Stimulated activated memory B cell treated with anti-CD40 and anti-IgM and Interleukin-4, amounts not matched to agents 10 μg/mL and 1 μg/mL and 100 μg/mL, for 72 hours (primary cell): ENCODE measurements around the gene CREB5.

Experiments
- ATAC-seq: fragments of 150-1000 bp; cut with Tn5 transposase; 2 replicates; pipeline ENCODE4 v1.10.0; 2021
- H3K27ac Mint-ChIP-seq: one replicate; pipeline ENCODE4 v1.8.0; 2022; ENCODE audit warnings: mild to moderate bottlenecking, mixed read lengths
- H3K27me3 Mint-ChIP-seq: one replicate; pipeline ENCODE4 v1.8.0; 2022; ENCODE audit warnings: mixed read lengths
- H3K36me3 Mint-ChIP-seq: one replicate; pipeline ENCODE4 v1.8.0; 2022; ENCODE audit warnings: mixed read lengths
- H3K4me1 Mint-ChIP-seq: one replicate; pipeline ENCODE4 v1.8.0; 2022; ENCODE audit warnings: mixed read lengths
- H3K4me3 Mint-ChIP-seq: one replicate; pipeline ENCODE4 v1.8.0; 2022; ENCODE audit warnings: mild to moderate bottlenecking, moderate library complexity, mixed read lengths
- H3K9me3 Mint-ChIP-seq: one replicate; pipeline ENCODE4 v1.8.0; 2022; ENCODE audit warnings: mixed read lengths

CREB5 gene

GRCh38 chr7:28571405-28571804, 159.1 kb downstream of the CREB5 start:
- H3K36me3 Mint-ChIP-seq = no peaks in the 10 kb centered on the region
- no peak overlapping the region for H3K27ac Mint-ChIP-seq
- peaks cover 27% of the 10 kb centered on the region for H3K4me1 Mint-ChIP-seq
- no peak overlapping the region for H3K4me3 Mint-ChIP-seq
- ATAC-seq = no peak
- peaks cover 29% of the 10 kb centered on the region for H3K27me3 Mint-ChIP-seq
- H3K9me3 Mint-ChIP-seq = no peaks in the 10 kb centered on the region

GRCh38 chr7:28572321-28573058, 160.2 kb downstream of the CREB5 start:
- peaks cover 29% of the 10 kb centered on the region for H3K27me3 Mint-ChIP-seq
- H3K36me3 Mint-ChIP-seq = no peaks in the 10 kb centered on the region
- H3K4me3 Mint-ChIP-seq = no peak overlapping the region
- no peaks in the 10 kb centered on the region for H3K9me3 Mint-ChIP-seq
- peaks cover 27% of the 10 kb centered on the region for H3K4me1 Mint-ChIP-seq
- no peak overlapping the region for H3K27ac Mint-ChIP-seq
- no peak for ATAC-seq

GRCh38 chr7:28573059-28573553, 160.8 kb downstream of the CREB5 start:
- peak; percentile 69 for ATAC-seq
- no peak overlapping the region for H3K4me3 Mint-ChIP-seq

GRCh38 chr7:28573651-28574301, 161.5 kb downstream of the CREB5 start:
- ATAC-seq = no peak
- Mint-ChIP-seq H3K9me3 (no peaks in the 10 kb centered on the region), H3K36me3 (no peaks in the 10 kb centered on the region), H3K4me3 (no peak overlapping the region), H3K4me1 (peaks cover 27% of the 10 kb centered on the region), H3K27me3 (peaks cover 29% of the 10 kb centered on the region), H3K27ac (no peak overlapping the region)

More at GRCh38 chr7:28573059-28573553, 160.8 kb downstream of the CREB5 start:
- H3K4me1 Mint-ChIP-seq = peaks cover 27% of the 10 kb centered on the region
- H3K27me3 Mint-ChIP-seq = peaks cover 29% of the 10 kb centered on the region
- no peaks in the 10 kb centered on the region for H3K36me3 Mint-ChIP-seq
- H3K27ac Mint-ChIP-seq = no peak overlapping the region
- H3K9me3 Mint-ChIP-seq = no peaks in the 10 kb centered on the region

GRCh38 chr7:28575241-28575643, 162.9 kb downstream of the CREB5 start:
- Mint-ChIP-seq H3K27me3 (peaks cover 29% of the 10 kb centered on the region), H3K36me3 (no peaks in the 10 kb centered on the region), H3K9me3 (no peaks in the 10 kb centered on the region), H3K4me3 (no peak overlapping the region), H3K27ac (no peak overlapping the region), H3K4me1 (peaks cover 23% of the 10 kb centered on the region)
- no peak for ATAC-seq

GRCh38 chr7:28576656-28577055, 164.3 kb downstream of the CREB5 start:
- peaks cover 30% of the 10 kb centered on the region for H3K27me3 Mint-ChIP-seq
- H3K36me3 Mint-ChIP-seq = no peaks in the 10 kb centered on the region
- H3K27ac Mint-ChIP-seq = no peak overlapping the region
- no peak overlapping the region for H3K4me3 Mint-ChIP-seq
- peaks cover 17% of the 10 kb centered on the region for H3K4me1 Mint-ChIP-seq
- H3K9me3 Mint-ChIP-seq = no peaks in the 10 kb centered on the region
- no peak for ATAC-seq

- no peak overlapping the region for H3K27ac Mint-ChIP-seq
- H3K4me1 Mint-ChIP-seq = no peaks in the 10 kb centered on the region
- H3K4me3 Mint-ChIP-seq = no peak overlapping the region
- no peaks in the 10 kb centered on the region for H3K36me3 Mint-ChIP-seq
- ATAC-seq = no peak
- H3K27me3 Mint-ChIP-seq = peaks cover 46% of the 10 kb centered on the region
- H3K9me3 Mint-ChIP-seq = no peaks in the 10 kb centered on the region
Measured at GRCh38 chr7:28579571-28579970, 167.3 kb downstream of the CREB5 start.

GRCh38 chr7:28580665-28581064, 168.3 kb downstream of the CREB5 start:
- Mint-ChIP-seq H3K9me3 (no peaks in the 10 kb centered on the region), H3K27me3 (peaks cover 35% of the 10 kb centered on the region), H3K4me1 (no peaks in the 10 kb centered on the region), H3K36me3 (no peaks in the 10 kb centered on the region), H3K4me3 (no peak overlapping the region), H3K27ac (no peak overlapping the region)
- ATAC-seq = no peak

GRCh38 chr7:28581351-28581750, 169.0 kb downstream of the CREB5 start:
- Mint-ChIP-seq H3K9me3 (no peaks in the 10 kb centered on the region), H3K27me3 (peaks cover 28% of the 10 kb centered on the region)
- ATAC-seq = no peak

GRCh38 chr7:28582226-28582625, 169.9 kb downstream of the CREB5 start:
- Mint-ChIP-seq H3K27ac (no peak overlapping the region), H3K4me3 (no peak overlapping the region), H3K27me3 (peaks cover 28% of the 10 kb centered on the region), H3K4me1 (no peaks in the 10 kb centered on the region), H3K9me3 (no peaks in the 10 kb centered on the region), H3K36me3 (no peaks in the 10 kb centered on the region)
- ATAC-seq = no peak

More at GRCh38 chr7:28581351-28581750, 169.0 kb downstream of the CREB5 start:
- no peak overlapping the region for H3K27ac Mint-ChIP-seq
- no peak overlapping the region for H3K4me3 Mint-ChIP-seq
- no peaks in the 10 kb centered on the region for H3K36me3 Mint-ChIP-seq
- H3K4me1 Mint-ChIP-seq = no peaks in the 10 kb centered on the region

GRCh38 chr7:28584235-28584634, 171.9 kb downstream of the CREB5 start:
- no peaks in the 10 kb centered on the region for H3K9me3 Mint-ChIP-seq
- no peak overlapping the region for H3K27ac Mint-ChIP-seq
- peaks cover 28% of the 10 kb centered on the region for H3K27me3 Mint-ChIP-seq
- no peaks in the 10 kb centered on the region for H3K4me1 Mint-ChIP-seq
- no peak for ATAC-seq
- H3K36me3 Mint-ChIP-seq = no peaks in the 10 kb centered on the region
- no peak overlapping the region for H3K4me3 Mint-ChIP-seq

GRCh38 chr7:28586736-28587135, 174.4 kb downstream of the CREB5 start:
- Mint-ChIP-seq H3K4me3 (no peak overlapping the region), H3K36me3 (no peaks in the 10 kb centered on the region), H3K9me3 (no peaks in the 10 kb centered on the region), H3K27me3 (peaks cover 26% of the 10 kb centered on the region), H3K4me1 (peaks cover 9% of the 10 kb centered on the region), H3K27ac (no peak overlapping the region)
- ATAC-seq = no peak

- Mint-ChIP-seq H3K9me3 (no peaks in the 10 kb centered on the region), H3K27ac (no peak overlapping the region), H3K4me3 (no peak overlapping the region), H3K27me3 (peaks cover 22% of the 10 kb centered on the region), H3K4me1 (peaks cover 9% of the 10 kb centered on the region), H3K36me3 (no peaks in the 10 kb centered on the region)
- ATAC-seq = no peak
Measured at GRCh38 chr7:28587211-28587610, 174.9 kb downstream of the CREB5 start.

GRCh38 chr7:28588602-28589001, 176.3 kb downstream of the CREB5 start:
- ATAC-seq = no peak
- Mint-ChIP-seq H3K4me1 (peaks cover 9% of the 10 kb centered on the region), H3K36me3 (no peaks in the 10 kb centered on the region), H3K27me3 (peaks cover 8% of the 10 kb centered on the region), H3K9me3 (no peaks in the 10 kb centered on the region), H3K27ac (no peak overlapping the region), H3K4me3 (no peak overlapping the region)

GRCh38 chr7:28591041-28591674, 178.8 kb downstream of the CREB5 start:
- H3K27ac Mint-ChIP-seq = peak overlapping the region; percentile 15
- no peaks in the 10 kb centered on the region for H3K36me3 Mint-ChIP-seq
- H3K27me3 Mint-ChIP-seq = no peaks in the 10 kb centered on the region
- ATAC-seq = no peak
- H3K4me3 Mint-ChIP-seq = no peak overlapping the region
- peaks cover 9% of the 10 kb centered on the region for H3K4me1 Mint-ChIP-seq
- no peaks in the 10 kb centered on the region for H3K9me3 Mint-ChIP-seq
